HG03342 (cell line): ENCODE data around the gene VARS1.
"Not testable (repeated sequence)": the region's sequence is repeated elsewhere in the genome, so short reads cannot be mapped to it uniquely, and the experiment has no call there.

Experiments used
- ATAC-seq: cut with Tn5 transposase; IDR thresholded peaks from one replicate; pipeline ENCODE4 v1.9.1; 2021; ENCODE audit warnings: mild to moderate bottlenecking, moderate library complexity; ENCODE audit not compliant: unreplicated experiment

The VARS1 gene

GRCh38 chr6:31822036-31822821, 26.7 kb upstream of the VARS1 start:
- no peak for ATAC-seq

- ATAC-seq, result no peak
These were observed 25.9 kb upstream of the VARS1 start for GRCh38 chr6:31821301-31822035.

GRCh38 chr6:31820399-31820798, 24.8 kb upstream of the VARS1 start:
- ATAC-seq, result not testable (repeated sequence)

- ATAC-seq, result no peak
These were observed 24.3 kb upstream of the VARS1 start for GRCh38 chr6:31819871-31820299.

GRCh38 chr6:31817929-31818511, 22.5 kb upstream of the VARS1 start:
- not testable (repeated sequence) for ATAC-seq

GRCh38 chr6:31817133-31817928, 21.8 kb upstream of the VARS1 start:
- ATAC-seq, result not testable (repeated sequence)

- ATAC-seq, result no peak
These were observed 19.7 kb upstream of the VARS1 start, which contains the start of the genes HSPA1A and HSPA1L for GRCh38 chr6:31815025-31815838. Gene HSPA1A (plus strand): TSS chr6:31815543. CDS start chr6:31815757, 214 bp downstream. Gene HSPA1L (minus strand): TSS chr6:31815283. CDS start chr6:31811972, 3,311 bp downstream.

- peak; percentile 44 for ATAC-seq
These were observed 19.1 kb upstream of the VARS1 start for GRCh38 chr6:31814677-31815024.

GRCh38 chr6:31813465-31813849, 17.9 kb upstream of the VARS1 start:
- ATAC-seq, result no peak

GRCh38 chr6:31811645-31812044, 16.1 kb upstream of the VARS1 start:
- no peak for ATAC-seq

GRCh38 chr6:31808599-31808998, 13.0 kb upstream of the VARS1 start:
- ATAC-seq, result not testable (repeated sequence)

- ATAC-seq, result peak; percentile 88
These were observed 11.1 kb upstream of the VARS1 start, which contains the start of gene LSM2 for GRCh38 chr6:31806470-31807272. Gene LSM2 (minus strand): TSS chr6:31806966. CDS start chr6:31806757, 209 bp downstream.

GRCh38 chr6:31805939-31806469, 10.5 kb upstream of the VARS1 start:
- ATAC-seq, result no peak

GRCh38 chr6:31801031-31801927, 5.7 kb upstream of the VARS1 start:
- not testable (repeated sequence) for ATAC-seq

GRCh38 chr6:31799781-31800180, 4.2 kb upstream of the VARS1 start:
- ATAC-seq, result no peak

GRCh38 chr6:31797588-31797987, 2.0 kb upstream of the VARS1 start:
- ATAC-seq, result no peak

- no peak for ATAC-seq
These were observed 1.4 kb upstream of the VARS1 start for GRCh38 chr6:31796993-31797385.
